CD14-positive monocyte (primary cell): ENCODE results near the gene RBM15. TPM values are rescaled to one million over a fixed set of nuclear protein-coding genes. Genes with fewer than 3 reads are reported as not detected.
A peak's percentile ranks its signal among the peaks of the same experiment; 100 is the strongest.

Source experiments
- DNase-seq, 3 donors: peaks; one replicate each; pipeline ENCODE4 v3.0.0-alpha.2; 2011 to 2022
- H2AFZ ChIP-seq: 2 replicates; pipeline ENCODE4 v1.6.0; 2012; ENCODE audit warnings: mild to moderate bottlenecking, low read depth, low read length, inconsistent platforms; ENCODE audit not compliant: insufficient read depth, poor library complexity, severe bottlenecking
- H3K27ac ChIP-seq, 2 donors: 1 replicate in 1 of 2; 2 replicates in 1 of 2; pipeline ENCODE4 v1.5.1; 2012 to 2013; ENCODE audit warnings: low read length in 2 of 2, control low read depth in 1 of 2, inconsistent platforms in 1 of 2, low read depth in 1 of 2, mild to moderate bottlenecking in 1 of 2
- H3K27me3 ChIP-seq, 2 donors: one replicate each; pipeline versions ENCODE4 v1.6.0 to v1.6.1; 2011 to 2013; ENCODE audit warnings: low read length in 2 of 2; ENCODE audit not compliant: control insufficient read depth in 2 of 2, insufficient read depth in 2 of 2
- H3K36me3 ChIP-seq, 2 donors: replicated peaks in 1 of 2; 1 replicate in 1 of 2; 2 replicates in 1 of 2; pipeline versions ENCODE4 v1.5.1 to v1.6.1; 2012 to 2013; ENCODE audit warnings: low read length in 2 of 2, control low read depth in 1 of 2, inconsistent platforms in 1 of 2, mild to moderate bottlenecking in 1 of 2; ENCODE audit not compliant: insufficient read depth in 2 of 2, control insufficient read depth in 1 of 2
- H3K4me1 ChIP-seq, 2 donors: 1 replicate in 1 of 2; 2 replicates in 1 of 2; pipeline versions ENCODE4 v1.5.1 to v1.6.1; 2012 to 2013; ENCODE audit warnings: low read length in 2 of 2, control low read depth in 1 of 2, inconsistent platforms in 1 of 2, mild to moderate bottlenecking in 1 of 2, moderate library complexity in 1 of 2; ENCODE audit not compliant: insufficient read depth in 2 of 2, control insufficient read depth in 1 of 2
- H3K4me2 ChIP-seq: replicated peaks from 2 replicates; pipeline ENCODE3; 2012; ENCODE audit warnings: low read length, moderate library complexity, mild to moderate bottlenecking; ENCODE audit not compliant: poor library complexity, severe bottlenecking; ENCODE audit errors: extremely low read depth
- H3K4me3 ChIP-seq, 3 experiments: fragments of 200-600 bp in 1 of 3; sonication (generic) in 1 of 3; replicated peaks in 1 of 3; 1 replicate in 2 of 3; 2 replicates in 1 of 3; pipeline ENCODE4 v1.5.1; 2011 to 2013; ENCODE audit warnings: low read length in 3 of 3, mild to moderate bottlenecking in 3 of 3, control low read depth in 2 of 3, low read depth in 2 of 3, inconsistent platforms in 1 of 3, moderate library complexity in 1 of 3
- H3K79me2 ChIP-seq: 2 replicates; pipeline ENCODE4 v1.6.0; 2012; ENCODE audit warnings: mild to moderate bottlenecking, control low read depth, inconsistent platforms, low read length, moderate library complexity; ENCODE audit not compliant: insufficient read depth
- H3K9ac ChIP-seq: 2 replicates; pipeline ENCODE4 v1.6.0; 2017; ENCODE audit warnings: low read length, mild to moderate bottlenecking; ENCODE audit not compliant: insufficient read depth, poor library complexity, severe bottlenecking
- H3K9me3 ChIP-seq, 2 donors: replicated peaks in 1 of 2; 1 replicate in 1 of 2; 2 replicates in 1 of 2; pipeline versions ENCODE4 v1.5.1 to v1.6.1; 2012 to 2013; ENCODE audit warnings: low read length in 2 of 2, control low read depth in 1 of 2; ENCODE audit not compliant: control insufficient read depth in 1 of 2, insufficient read depth in 1 of 2
- H4K20me1 ChIP-seq: 2 replicates; pipeline ENCODE4 v1.6.0; 2012; ENCODE audit warnings: mild to moderate bottlenecking, low read length, control low read depth, moderate library complexity; ENCODE audit not compliant: insufficient read depth
- H3K27ac Mint-ChIP-seq, 7 donors: one replicate each; pipeline ENCODE4 v1.8.0; 2020; ENCODE audit warnings: mild to moderate bottlenecking in 7 of 7, mixed read lengths in 7 of 7, moderate library complexity in 6 of 7, inconsistent platforms in 2 of 7
- H3K27me3 Mint-ChIP-seq, 3 donors: one replicate each; pipeline ENCODE4 v1.8.0; 2021 to 2022; ENCODE audit warnings: low read depth in 3 of 3, mild to moderate bottlenecking in 3 of 3, mixed read lengths in 3 of 3, moderate library complexity in 3 of 3, inconsistent platforms in 1 of 3
- H3K36me3 Mint-ChIP-seq, 2 donors: one replicate each; pipeline ENCODE4 v1.8.0; 2020; ENCODE audit warnings: mixed read lengths in 2 of 2, inconsistent platforms in 1 of 2, mild to moderate bottlenecking in 1 of 2
- H3K4me1 Mint-ChIP-seq: one replicate; pipeline ENCODE4 v1.8.0; 2020; ENCODE audit warnings: mild to moderate bottlenecking, mixed read lengths
- H3K4me3 Mint-ChIP-seq, 2 donors: one replicate each; pipeline ENCODE4 v1.8.0; 2020; ENCODE audit warnings: mild to moderate bottlenecking in 2 of 2, mixed read lengths in 2 of 2, moderate library complexity in 1 of 2
- H3K9me3 Mint-ChIP-seq, 7 donors: one replicate each; pipeline ENCODE4 v1.8.0; 2020 to 2022; ENCODE audit warnings: mixed read lengths in 7 of 7, mild to moderate bottlenecking in 6 of 7, moderate library complexity in 6 of 7, inconsistent platforms in 2 of 7
- WGBS: methylation state at CpG from one replicate; pipeline ENCODE4 v1.1.5; 2013; ENCODE audit warnings: missing lambda C conversion rate; ENCODE audit not compliant: insufficient coverage; 5-methylcytosine and 5-hydroxymethylcytosine counted together
- intact Hi-C, 2 donors: fragments of 100-400 bp; cut with micrococcal nuclease; formaldehyde crosslinking; loops; one replicate each; pipeline versions ENCODE4 v1.15.0 to v1.15.1; 2023
- polyA plus RNA-seq, 3 donors: library from polyadenylated mRNA; depleted of rRNA in 1 of 3; unstranded in 2 of 3; stranded (reverse) in 1 of 3; fragments of 300-500 nt in 2 of 3; fragments of >200 nt in 1 of 3; fragmentation: Illumina TruSeq in 2 of 3; gene quantifications; 1 replicate in 2 of 3; 2 replicates in 1 of 3; pipeline ENCODE4 v1.2.3, GENCODE V29; 2012 to 2021
- TF ChIP-seq, protein P1 (sequence below): fragments of 200-600 bp; IDR thresholded peaks from one replicate; pipeline ENCODE4 v1.8.0; 2022; ENCODE audit warnings: antibody characterized with exemption, mild to moderate bottlenecking

The RBM15 gene
- polyA plus RNA-seq, 3 donors, result 6.7 to 16.8 (median 7.5) TPM

DNA sequence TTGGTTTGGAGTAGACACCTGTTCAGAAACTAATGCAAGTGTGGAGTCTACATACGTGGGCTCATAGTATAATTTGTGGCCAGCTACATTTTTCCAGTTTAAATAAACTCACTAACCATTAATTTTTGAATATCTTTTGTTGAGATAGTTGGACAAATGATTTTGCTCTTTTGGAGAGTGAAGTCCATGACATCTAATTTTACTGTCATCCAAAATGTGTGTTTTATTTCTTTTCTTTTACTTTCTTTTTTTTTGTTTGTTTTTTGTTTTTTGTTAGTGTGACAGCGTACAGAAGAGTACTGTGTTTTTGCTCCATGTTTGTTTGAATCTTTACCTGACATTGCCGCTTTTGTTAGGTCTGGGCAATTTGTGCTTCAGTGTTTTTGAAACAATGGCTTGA lies 5.0 kb downstream of the RBM15 start:
- Mint-ChIP-seq H3K4me1 (peaks cover 69% of the 10 kb centered on the region), H3K9me3 (peaks cover 0 to 3% (median 0%) of the 10 kb centered on the region in 7 donors), H3K4me3 (no peak overlapping the region), H3K36me3 (peaks cover 59 to 63% of the 10 kb centered on the region in 2 donors), H3K27ac (peak overlapping the region in 1 of 7 donors; percentile 61), H3K27me3 (no peaks in the 10 kb centered on the region)
- Histone ChIP-seq H3K9ac (no peak overlapping the region), H3K36me3 (peaks cover 50 to 70% of the 10 kb centered on the region in 2 donors), H4K20me1 (peaks cover 74% of the 10 kb centered on the region), H3K27ac (peak overlapping the region in 1 of 2 donors; percentile 48), H3K9me3 (no peaks in the 10 kb centered on the region), H3K4me2 (no peak overlapping the region), H3K79me2 (peaks cover 99% of the 10 kb centered on the region), H3K4me1 (peaks cover 37 to 67% of the 10 kb centered on the region in 2 donors), H3K27me3 (no peaks in the 10 kb centered on the region), H3K4me3 (no peak overlapping the region), H2AFZ (no peak overlapping the region)
- intact Hi-C loops, result no loop called here
- TF ChIP-seq, protein P1, sequence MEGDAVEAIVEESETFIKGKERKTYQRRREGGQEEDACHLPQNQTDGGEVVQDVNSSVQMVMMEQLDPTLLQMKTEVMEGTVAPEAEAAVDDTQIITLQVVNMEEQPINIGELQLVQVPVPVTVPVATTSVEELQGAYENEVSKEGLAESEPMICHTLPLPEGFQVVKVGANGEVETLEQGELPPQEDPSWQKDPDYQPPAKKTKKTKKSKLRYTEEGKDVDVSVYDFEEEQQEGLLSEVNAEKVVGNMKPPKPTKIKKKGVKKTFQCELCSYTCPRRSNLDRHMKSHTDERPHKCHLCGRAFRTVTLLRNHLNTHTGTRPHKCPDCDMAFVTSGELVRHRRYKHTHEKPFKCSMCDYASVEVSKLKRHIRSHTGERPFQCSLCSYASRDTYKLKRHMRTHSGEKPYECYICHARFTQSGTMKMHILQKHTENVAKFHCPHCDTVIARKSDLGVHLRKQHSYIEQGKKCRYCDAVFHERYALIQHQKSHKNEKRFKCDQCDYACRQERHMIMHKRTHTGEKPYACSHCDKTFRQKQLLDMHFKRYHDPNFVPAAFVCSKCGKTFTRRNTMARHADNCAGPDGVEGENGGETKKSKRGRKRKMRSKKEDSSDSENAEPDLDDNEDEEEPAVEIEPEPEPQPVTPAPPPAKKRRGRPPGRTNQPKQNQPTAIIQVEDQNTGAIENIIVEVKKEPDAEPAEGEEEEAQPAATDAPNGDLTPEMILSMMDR, result no peak
- no CpG with 5 or more reads among the region's 3 CpGs for WGBS
- DNase-seq, result no peak

DNA sequence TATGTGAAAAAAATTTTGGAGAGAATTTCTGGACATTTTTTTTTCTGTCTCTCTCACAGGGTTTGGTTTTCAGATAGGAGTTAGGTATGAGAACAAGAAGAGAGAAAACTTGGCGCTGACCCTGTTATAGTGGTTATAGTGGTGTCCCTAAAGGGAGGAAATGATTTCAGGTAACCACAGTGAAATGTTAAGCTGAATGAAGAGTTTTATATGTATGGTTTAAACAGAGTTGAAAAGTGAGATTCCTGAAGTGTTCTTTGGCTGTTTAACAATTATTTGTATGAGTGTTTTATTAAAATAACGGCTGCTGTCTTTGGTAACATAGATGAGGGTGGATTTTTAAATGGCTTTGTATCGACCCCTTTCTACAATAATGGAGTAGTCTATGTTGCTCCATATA lies 6.3 kb downstream of the RBM15 start:
- Mint-ChIP-seq H3K27ac (peak overlapping the region in 1 of 7 donors; percentile 71), H3K4me3 (no peak overlapping the region), H3K9me3 (no peaks in the 10 kb centered on the region), H3K4me1 (peaks cover 70% of the 10 kb centered on the region), H3K36me3 (peaks cover 64 to 68% of the 10 kb centered on the region in 2 donors), H3K27me3 (no peaks in the 10 kb centered on the region)
- Histone ChIP-seq H3K4me2 (no peak overlapping the region), H3K9ac (no peak overlapping the region), H3K9me3 (no peaks in the 10 kb centered on the region), H3K4me1 (peaks cover 31 to 59% of the 10 kb centered on the region in 2 donors), H3K36me3 (peaks cover 50 to 78% of the 10 kb centered on the region in 2 donors), H4K20me1 (peaks cover 77% of the 10 kb centered on the region), H3K27me3 (no peaks in the 10 kb centered on the region), H3K79me2 (peaks cover 100% of the 10 kb centered on the region), H2AFZ (no peak overlapping the region), H3K27ac (peak overlapping the region in 1 of 2 donors; percentile 39), H3K4me3 (no peak overlapping the region)
- WGBS, result 100% methylated on average over 1 of the region's 3 CpGs
- DNase-seq, result no peak
- TF ChIP-seq, protein P1, result no peak
- intact Hi-C loops, result no loop called here
